GM19351 (cell line): ENCODE measurements around the gene TIGD4.

Experiments used
- ATAC-seq: cut with Tn5 transposase; IDR thresholded peaks from one replicate; pipeline ENCODE4 v1.9.1; 2021; ENCODE audit warnings: mild to moderate bottlenecking, moderate library complexity; ENCODE audit not compliant: unreplicated experiment

TIGD4 gene

DNA sequence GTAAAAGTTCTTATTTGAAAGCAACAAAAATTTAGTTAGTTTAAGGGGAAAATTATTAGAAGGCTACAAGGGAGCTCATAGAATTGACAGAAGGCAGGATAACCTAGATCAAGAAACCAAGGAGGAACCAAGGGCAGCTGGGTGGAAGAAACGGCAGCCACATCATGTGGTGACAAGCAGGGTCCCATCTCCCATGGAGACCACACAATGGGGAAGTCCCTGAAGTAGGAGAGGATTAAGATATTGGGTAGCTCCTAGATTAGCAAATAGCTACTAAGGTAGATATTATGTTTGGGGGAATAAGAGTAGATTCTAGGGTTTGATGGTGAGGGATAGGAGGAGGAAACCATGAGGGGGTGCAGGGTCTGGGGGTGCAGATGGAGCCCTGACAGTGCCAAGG is 51.7 kb downstream of the TIGD4 start:
- no peak for ATAC-seq

DNA sequence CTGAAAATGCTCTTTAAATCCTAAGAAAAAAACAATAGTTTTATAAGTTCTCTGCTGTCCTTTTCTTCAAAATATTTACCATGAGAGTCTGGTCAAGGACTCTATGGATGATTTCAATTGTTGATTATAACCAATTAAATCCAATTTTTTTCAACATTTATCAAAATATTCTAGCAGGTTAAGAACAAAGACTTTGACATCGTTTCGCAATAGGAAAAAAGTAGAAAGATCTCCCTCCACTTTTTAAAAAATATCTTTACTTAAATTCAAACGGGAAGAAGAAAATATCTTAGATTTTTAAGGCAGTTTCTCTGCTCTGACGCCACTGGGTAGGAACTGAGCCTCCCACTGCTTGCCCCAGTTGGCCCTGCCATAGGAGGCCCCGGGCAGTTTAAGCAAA is 55.0 kb downstream of the TIGD4 start:
- no peak for ATAC-seq

DNA sequence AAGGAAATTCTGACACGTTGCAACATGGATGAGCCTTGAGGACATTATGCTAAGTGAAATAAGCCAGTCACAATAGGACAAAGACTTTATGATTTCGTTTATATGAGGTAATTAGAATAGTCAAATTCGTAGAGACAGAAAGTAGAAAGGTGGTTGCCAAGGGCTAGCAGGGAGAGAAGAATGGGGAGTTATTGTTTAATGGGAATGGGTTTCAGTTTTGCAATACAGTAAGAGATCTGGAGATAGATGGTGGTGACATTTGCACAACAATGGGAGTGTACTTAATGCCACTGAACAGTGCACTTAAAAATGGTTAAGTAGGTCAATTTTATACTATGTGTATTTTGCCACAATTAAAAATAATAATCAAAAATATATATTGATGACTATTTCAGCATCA is 56.3 kb downstream of the TIGD4 start:
- ATAC-seq: no peak

DNA sequence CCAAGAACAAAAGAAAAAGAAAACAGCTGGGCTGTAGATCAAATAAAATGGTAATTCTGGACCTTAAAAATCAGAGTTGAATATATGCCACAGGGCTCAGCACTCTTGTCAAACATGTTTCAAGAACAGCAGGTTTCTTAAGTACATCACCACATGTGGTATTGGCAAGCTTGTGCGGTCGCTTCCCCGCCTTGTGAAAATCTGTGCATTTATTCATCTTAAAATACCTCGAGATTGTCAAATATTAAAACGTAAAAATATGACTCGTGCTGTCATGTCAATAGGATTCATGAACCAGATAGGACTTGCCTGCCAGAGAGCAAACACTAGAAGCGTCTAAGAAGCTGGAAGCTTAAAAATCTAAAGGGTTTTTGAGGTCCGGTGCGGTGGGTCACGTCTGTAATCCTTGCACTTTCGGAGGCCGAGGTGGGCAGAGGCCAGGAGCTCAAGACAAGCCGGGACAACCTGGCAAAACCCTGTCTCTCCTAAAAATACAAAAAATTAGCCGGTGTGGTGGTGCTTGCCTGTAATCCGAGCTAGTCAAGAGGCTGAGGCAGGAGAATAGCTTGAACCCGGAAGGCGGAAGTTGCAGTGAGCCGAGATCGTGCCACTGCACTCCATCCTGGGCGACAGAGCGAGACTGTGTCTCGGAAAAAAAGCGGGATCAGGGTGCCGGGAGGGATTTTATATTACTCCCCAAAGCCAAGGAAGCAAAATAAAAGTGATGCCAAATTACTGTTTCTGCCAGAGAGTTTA is 59.6 kb downstream of the TIGD4 start:
- ATAC-seq: no peak
